Thoracic aorta (tissue), 2 donors: Measurements from ENCODE around the gene FOXC1. TPM values are rescaled to one million over a fixed set of nuclear protein-coding genes. Genes with fewer than 3 reads are reported as not detected.

Experiments used
- ATAC-seq: fragments of 150-250 bp; one replicate; pipeline ENCODE4 v1.8.0; 2017; ENCODE audit warnings: low read depth; ENCODE audit not compliant: insufficient number of reproducible peaks, low FRiP score
- DNase-seq: peaks from one replicate; pipeline ENCODE4 v3.0.0-alpha.2; 2020; ENCODE audit warnings: low spot score
- H3K27ac ChIP-seq, 2 donors: fragments of 200-600 bp; sonication (generic); 1 replicate in 1 of 2; 2 replicates in 1 of 2; pipeline ENCODE4 v1.5.1; 2016; ENCODE audit warnings: mild to moderate bottlenecking in 2 of 2, moderate library complexity in 2 of 2
- H3K27me3 ChIP-seq: fragments of 200-600 bp; sonication (generic); replicated peaks from 2 replicates; pipeline ENCODE4 v1.6.0; 2016; ENCODE audit warnings: mild to moderate bottlenecking; ENCODE audit not compliant: insufficient read depth
- H3K36me3 ChIP-seq: fragments of 200-600 bp; sonication (generic); one replicate; pipeline ENCODE4 v1.5.1; 2016
- H3K4me1 ChIP-seq, 2 donors: fragments of 200-600 bp; sonication (generic); 1 replicate in 1 of 2; 2 replicates in 1 of 2; pipeline versions ENCODE4 v1.5.1 to v1.6.0; 2016; ENCODE audit warnings: low read depth in 2 of 2, mild to moderate bottlenecking in 1 of 2; ENCODE audit not compliant: control insufficient read depth in 1 of 2
- H3K4me3 ChIP-seq: fragments of 200-600 bp; sonication (generic); 2 replicates; pipeline ENCODE4 v1.5.1; 2016; ENCODE audit warnings: mild to moderate bottlenecking
- H3K9me3 ChIP-seq: fragments of 200-600 bp; sonication (generic); 2 replicates; pipeline ENCODE4 v1.5.1; 2016
- CTCF ChIP-seq: fragments of 200-600 bp; sonication (generic); IDR thresholded peaks from one replicate; pipeline ENCODE4 v1.5.1; 2019; ENCODE audit warnings: antibody characterized with exemption
- total RNA-seq, 2 donors: library from RNA; depleted of rRNA; stranded (reverse); fragments of >200 nt; gene quantifications; one replicate each; pipeline versions ENCODE4 v1.1.0 to v1.2.3, GENCODE V29; 2016

Gene FOXC1
- total RNA-seq, 2 donors from 2014 or later, result 103 to 109 TPM

GRCh38 chr6:1575210-1576041 is 34.3 kb upstream of the FOXC1 start:
- peak overlapping the region; percentile 59 for H3K4me3 ChIP-seq
- no peak for DNase-seq

GRCh38 chr6:1576166-1576565 is 33.5 kb upstream of the FOXC1 start:
- Histone ChIP-seq H3K9me3 (peaks cover 4% of the 10 kb centered on the region), H3K4me1 (peaks cover 13 to 32% of the 10 kb centered on the region in 2 donors), H3K27me3 (no peaks in the 10 kb centered on the region), H3K4me3 (no peak overlapping the region), H3K27ac (peak overlapping the region; percentile 82 to 84), H3K36me3 (no peaks in the 10 kb centered on the region)
- no peak for TF ChIP-seq CTCF
- no peak for DNase-seq
- ATAC-seq, result no peak

More at GRCh38 chr6:1575210-1576041, 34.3 kb upstream of the FOXC1 start:
- no peak for TF ChIP-seq CTCF
- Histone ChIP-seq H3K27me3 (no peaks in the 10 kb centered on the region), H3K4me1 (peaks cover 13 to 32% of the 10 kb centered on the region in 2 donors), H3K36me3 (no peaks in the 10 kb centered on the region), H3K9me3 (peaks cover 9% of the 10 kb centered on the region), H3K27ac (peak overlapping the region; percentile 82 to 84)
- ATAC-seq, result peak; percentile 47

GRCh38 chr6:1576711-1577110 is 33.0 kb upstream of the FOXC1 start:
- Histone ChIP-seq H3K27me3 (no peaks in the 10 kb centered on the region), H3K36me3 (no peaks in the 10 kb centered on the region), H3K9me3 (no peaks in the 10 kb centered on the region), H3K4me1 (peaks cover 13 to 32% of the 10 kb centered on the region in 2 donors), H3K4me3 (no peak overlapping the region), H3K27ac (no peak overlapping the region)
- DNase-seq (no peak), ATAC-seq (no peak)
- no peak for TF ChIP-seq CTCF

- DNase-seq (no peak), ATAC-seq (no peak)
- Histone ChIP-seq H3K9me3 (no peaks in the 10 kb centered on the region), H3K4me3 (no peak overlapping the region), H3K27me3 (no peaks in the 10 kb centered on the region), H3K27ac (no peak overlapping the region), H3K4me1 (peaks cover 13 to 32% of the 10 kb centered on the region in 2 donors), H3K36me3 (no peaks in the 10 kb centered on the region)
- TF ChIP-seq CTCF, result no peak
Observed at GRCh38 chr6:1577146-1577680, 32.5 kb upstream of the FOXC1 start.

- no peaks in the 10 kb centered on the region for H3K9me3 ChIP-seq
- ATAC-seq (no peak), DNase-seq (no peak)
- no peaks in the 10 kb centered on the region for H3K36me3 ChIP-seq
- no peak for TF ChIP-seq CTCF
- peaks cover 13 to 32% of the 10 kb centered on the region in 2 donors for H3K4me1 ChIP-seq
- H3K27me3 ChIP-seq, result no peaks in the 10 kb centered on the region
- no peak overlapping the region for H3K4me3 ChIP-seq
- H3K27ac ChIP-seq, result no peak overlapping the region
Observed at GRCh38 chr6:1577896-1578745, 31.6 kb upstream of the FOXC1 start.
